Gastroesophageal sphincter (tissue), 4 donors: ENCODE results near the gene IL17RB. TPM values are rescaled to one million over a fixed set of nuclear protein-coding genes. Genes with fewer than 3 reads are reported as not detected.

ENCODE experiments used
- ATAC-seq: fragments of 150-250 bp; one replicate; pipeline ENCODE4 v1.9.1; 2016; ENCODE audit warnings: mild to moderate bottlenecking, moderate library complexity
- H3K27ac ChIP-seq, 4 donors: fragments of 200-600 bp; sonication (generic) in 3 of 4; 1 replicate in 3 of 4; 2 replicates in 1 of 4; pipeline ENCODE4 v1.5.1; 2016 to 2019
- H3K27me3 ChIP-seq: fragments of 200-600 bp; sonication (generic); one replicate; pipeline ENCODE4 v1.5.1; 2019
- H3K36me3 ChIP-seq, 2 donors: fragments of 200-600 bp; sonication (generic); one replicate each; pipeline ENCODE4 v1.5.1; 2019; ENCODE audit warnings: control low read depth in 1 of 2
- H3K4me1 ChIP-seq, 3 donors: fragments of 200-600 bp; sonication (generic); 1 replicate in 2 of 3; 2 replicates in 1 of 3; pipeline ENCODE4 v1.5.1; 2016 to 2019; ENCODE audit warnings: control low read depth in 2 of 3
- H3K4me3 ChIP-seq, 2 donors: fragments of 200-600 bp; sonication (generic); one replicate each; pipeline ENCODE4 v1.5.1; 2019; ENCODE audit warnings: mild to moderate bottlenecking in 1 of 2, moderate library complexity in 1 of 2
- H3K9me3 ChIP-seq, 3 donors: fragments of 200-600 bp; sonication (generic); one replicate each; pipeline ENCODE4 v1.5.1; 2017 to 2019; ENCODE audit warnings: control low read depth in 2 of 3
- EP300 ChIP-seq: sonication (generic); formaldehyde crosslinking; IDR thresholded peaks from one replicate; pipeline ENCODE4 v1.6.1; 2017; ENCODE audit warnings: antibody characterized with exemption, mild to moderate bottlenecking
- POLR2A ChIP-seq, 2 donors: fragments of 450-650 bp; IDR thresholded peaks; one replicate each; pipeline ENCODE4 v1.6.1; 2017; ENCODE audit warnings: antibody characterized with exemption in 2 of 2, mild to moderate bottlenecking in 2 of 2, moderate library complexity in 1 of 2
- POLR2AphosphoS5 ChIP-seq: sonication (generic); formaldehyde crosslinking; IDR thresholded peaks from one replicate; pipeline ENCODE4 v1.6.1; 2017; ENCODE audit warnings: antibody characterized with exemption
- WGBS, 2 donors: methylation state at CpG; one replicate each; pipeline ENCODE4 v1.1.5; 2018; ENCODE audit warnings: low coverage in 1 of 2; 5-methylcytosine and 5-hydroxymethylcytosine counted together
- total RNA-seq, 4 donors: library from RNA; depleted of rRNA; stranded (reverse); fragments of >200 nt; gene quantifications; one replicate each; pipeline ENCODE4 v1.1.0, GENCODE V29; 2016
- TF ChIP-seq, protein P1 (sequence below), 4 experiments: fragments of 200-600 bp in 2 of 4; fragments of 450-650 bp in 2 of 4; sonication (generic) in 1 of 4; IDR thresholded peaks; one replicate each; pipeline ENCODE4 v1.5.1; 2017 to 2019; ENCODE audit warnings: antibody characterized with exemption in 4 of 4, mild to moderate bottlenecking in 2 of 4, moderate library complexity in 2 of 4

IL17RB gene
- total RNA-seq, 4 donors from 2014 or later, result 0.19 to 1.1 (median 0.45) TPM

GRCh38 chr3:53804697-53805462 lies 41.5 kb upstream of the IL17RB start:
- Histone ChIP-seq H3K4me3 (no peak overlapping the region), H3K36me3 (no peaks in the 10 kb centered on the region), H3K27ac (no peak overlapping the region), H3K27me3 (no peaks in the 10 kb centered on the region), H3K4me1 (peaks cover 0 to 6% (median 0%) of the 10 kb centered on the region in 3 donors), H3K9me3 (no peaks in the 10 kb centered on the region)
- WGBS, 2 donors, result 57 to 75% methylated on average over 4 to 6 of the region's 14 CpGs
- TF ChIP-seq, protein P1, sequence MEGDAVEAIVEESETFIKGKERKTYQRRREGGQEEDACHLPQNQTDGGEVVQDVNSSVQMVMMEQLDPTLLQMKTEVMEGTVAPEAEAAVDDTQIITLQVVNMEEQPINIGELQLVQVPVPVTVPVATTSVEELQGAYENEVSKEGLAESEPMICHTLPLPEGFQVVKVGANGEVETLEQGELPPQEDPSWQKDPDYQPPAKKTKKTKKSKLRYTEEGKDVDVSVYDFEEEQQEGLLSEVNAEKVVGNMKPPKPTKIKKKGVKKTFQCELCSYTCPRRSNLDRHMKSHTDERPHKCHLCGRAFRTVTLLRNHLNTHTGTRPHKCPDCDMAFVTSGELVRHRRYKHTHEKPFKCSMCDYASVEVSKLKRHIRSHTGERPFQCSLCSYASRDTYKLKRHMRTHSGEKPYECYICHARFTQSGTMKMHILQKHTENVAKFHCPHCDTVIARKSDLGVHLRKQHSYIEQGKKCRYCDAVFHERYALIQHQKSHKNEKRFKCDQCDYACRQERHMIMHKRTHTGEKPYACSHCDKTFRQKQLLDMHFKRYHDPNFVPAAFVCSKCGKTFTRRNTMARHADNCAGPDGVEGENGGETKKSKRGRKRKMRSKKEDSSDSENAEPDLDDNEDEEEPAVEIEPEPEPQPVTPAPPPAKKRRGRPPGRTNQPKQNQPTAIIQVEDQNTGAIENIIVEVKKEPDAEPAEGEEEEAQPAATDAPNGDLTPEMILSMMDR (IDR thresholded peaks at IDR 0.05), result no peak
- TF ChIP-seq EP300, result no peak
- TF ChIP-seq POLR2A (IDR thresholded peaks at IDR 0.05), result no peak
- TF ChIP-seq POLR2AphosphoS5, result no peak
- no peak for ATAC-seq

GRCh38 chr3:53805463-53806159 lies 40.8 kb upstream of the IL17RB start:
- ATAC-seq, result no peak

GRCh38 chr3:53806182-53807116 lies 39.9 kb upstream of the IL17RB start:
- no peak overlapping the region for H3K4me3 ChIP-seq
- H3K27ac ChIP-seq, result no peak overlapping the region
- TF ChIP-seq POLR2A (IDR thresholded peaks at IDR 0.05), result no peak
- no peak for TF ChIP-seq EP300
- TF ChIP-seq, protein P1 (IDR thresholded peaks at IDR 0.05), result no peak
- no peak for TF ChIP-seq POLR2AphosphoS5
- no peaks in the 10 kb centered on the region for H3K9me3 ChIP-seq
- no peaks in the 10 kb centered on the region for H3K36me3 ChIP-seq
- 75 to 90% methylated on average over 4 to 6 of the region's 10 CpGs for WGBS, 2 donors
- peaks cover 0 to 6% (median 0%) of the 10 kb centered on the region in 3 donors for H3K4me1 ChIP-seq
- ATAC-seq, result no peak
- no peaks in the 10 kb centered on the region for H3K27me3 ChIP-seq

More at GRCh38 chr3:53805463-53806159, 40.8 kb upstream of the IL17RB start:
- Histone ChIP-seq H3K27me3 (no peaks in the 10 kb centered on the region), H3K27ac (no peak overlapping the region), H3K36me3 (no peaks in the 10 kb centered on the region), H3K9me3 (no peaks in the 10 kb centered on the region), H3K4me3 (no peak overlapping the region), H3K4me1 (peaks cover 0 to 6% (median 0%) of the 10 kb centered on the region in 3 donors)
- TF ChIP-seq POLR2A (IDR thresholded peaks at IDR 0.05), result no peak
- 80 to 83% methylated on average over 2 to 4 of the region's 4 CpGs for WGBS, 2 donors

GRCh38 chr3:53807117-53807810 lies 39.1 kb upstream of the IL17RB start:
- no peak for TF ChIP-seq POLR2AphosphoS5
- TF ChIP-seq EP300, result no peak
- TF ChIP-seq POLR2A (IDR thresholded peaks at IDR 0.05), result no peak
- TF ChIP-seq, protein P1 (IDR thresholded peaks at IDR 0.05), result no peak
- Histone ChIP-seq H3K36me3 (no peaks in the 10 kb centered on the region), H3K9me3 (no peaks in the 10 kb centered on the region), H3K4me1 (peaks cover 0 to 6% (median 0%) of the 10 kb centered on the region in 3 donors), H3K27me3 (no peaks in the 10 kb centered on the region), H3K27ac (no peak overlapping the region), H3K4me3 (no peak overlapping the region)
- WGBS, 2 donors, result 74 to 90% methylated on average over 2 to 6 of the region's 15 CpGs
- ATAC-seq, result no peak
